ENCODE data around the gene TAF1D. TPM values are rescaled to one million over a fixed set of nuclear protein-coding genes. Genes with fewer than 3 reads are reported as not detected.

The TAF1D gene
- total and polyA plus RNA-seq, 2 donors (not counting 3 experiments of a cell fraction or from before 2014, with no cell fraction given) = 60.7 to 181 TPM

- dilution Hi-C loops (cut with MboI; ENCODE audit: extremely low pct_ligation_motif_present, low sequenced_read_pairs) = no loop called here
- H3K4me1 ChIP-seq (ENCODE audit: control insufficient read depth, extremely low read depth, insufficient read depth, low read length) = peaks cover 38% of the 10 kb centered on the region
- FAIRE-seq (no peak), DNase-seq (ENCODE audit: low read depth, low spot score) (peak; percentile 16)
- peaks cover 8 to 30% of the 10 kb centered on the region in 2 experiments for H3K36me3 ChIP-seq (ENCODE audit: control insufficient read depth in 2 of 2, extremely low read depth in 1 of 2, insufficient read depth in 2 of 2, low read length in 2 of 2)
- ChIA-PET POLR2A (interaction anchor here (0.7 to 2.8 kb wide), 7 partner anchors 8 to 76 kb away, joined by 3 to 47 read pairs (median 5); partner anchors contain the start of gene MED17), CTCF (interaction anchor here (0.6 to 2.8 kb wide), 6 partner anchors 9 to 1228 kb away, joined by 3 to 16 read pairs (median 4); partner anchors contain the start of gene MED17)
- peak overlapping the region; percentile 75 to 99 (median 93) for H3K4me3 ChIP-seq (replicated peaks in 1 of 3; ENCODE audit: insufficient read depth in 1 of 3, low read depth in 1 of 3, low read length in 3 of 3)
- H3K9ac ChIP-seq (replicated peaks; ENCODE audit: extremely low read depth, insufficient read depth, low read length) = peak overlapping the region; percentile 92
- H3K79me2 ChIP-seq (ENCODE audit: control insufficient read depth, insufficient read depth, low read length) = peaks cover 72% of the 10 kb centered on the region
- no peak overlapping the region for H2AFZ ChIP-seq (ENCODE audit: low read depth, low read length)
- peak overlapping the region; percentile 83 for H3K4me2 ChIP-seq (ENCODE audit: insufficient read depth, low read length)
- TF ChIP-seq CTCF (IDR thresholded peaks at IDR 0.05; ENCODE audit: extremely low read depth in 1 of 2, insufficient read depth in 1 of 2, low read depth in 1 of 2, low read length in 2 of 2) = no peak
- TF ChIP-seq MAX (IDR thresholded peaks at IDR 0.05; ENCODE audit: insufficient read depth, insufficient read length) = no peak
- peak; percentile 53 for TF ChIP-seq POLR2AphosphoS5 (IDR thresholded peaks at IDR 0.05; ENCODE audit: insufficient read depth, low read depth, low read length)
- TF ChIP-seq POLR2A (IDR thresholded peaks at IDR 0.05; ENCODE audit: low read depth, low read length) = peak; percentile 65
- TF ChIP-seq EZH2 (IDR thresholded peaks at IDR 0.05; ENCODE audit: borderline replicate concordance, low read depth, low read length, severe bottlenecking) = no peak
- TF ChIP-seq FOS (IDR thresholded peaks at IDR 0.05; ENCODE audit: borderline replicate concordance, insufficient read depth, low read length) = peak; percentile 23
- no peak for TF ChIP-seq GATA2 (IDR thresholded peaks at IDR 0.05; ENCODE audit: insufficient read depth, insufficient read length, low read depth, low read length)
- H3K27me3 ChIP-seq (ENCODE audit: control insufficient read depth in 2 of 2, insufficient read depth in 2 of 2, low read length in 2 of 2) = no peaks in the 10 kb centered on the region
- BruUV-seq (replicated peaks) = no TSS peak
- H3K9me1 ChIP-seq (replicated peaks; ENCODE audit: control insufficient read depth, extremely low read depth, insufficient read depth, low read length) = no peaks in the 10 kb centered on the region
- H4K20me1 ChIP-seq (replicated peaks; ENCODE audit: control insufficient read depth, extremely low read depth, insufficient read depth, low read length) = peaks cover 11% of the 10 kb centered on the region
- peak overlapping the region; percentile 54 for H3K27ac ChIP-seq (ENCODE audit: insufficient read depth, low read depth, low read length)
- H3K9me3 ChIP-seq (replicated peaks; ENCODE audit: control insufficient read depth, insufficient read depth, low read length) = no peaks in the 10 kb centered on the region
- intact Hi-C loops (cut with micrococcal nuclease) = loop anchor here (1.0 to 10.0 kb wide), 2 partner anchors 79 to 755 kb away; partner anchors contain the start of genes ANKRD49, CEP295 and MRE11
These were observed 1.1 kb downstream of the TAF1D start for GRCh38 chr11:93740031-93740729.
